GM23338 (cell line): Measurements from ENCODE around the gene FBLN2.

Experiments
- CREB1 ChIP-seq: fragments of 250-450 bp; sonication (Bioruptor Pico); IDR thresholded peaks from 2 replicates; pipeline ENCODE4 v1.5.0; 2020; ENCODE audit warnings: low read depth, mild to moderate bottlenecking, moderate library complexity
- CTCF ChIP-seq, 2 experiments: fragments of 200-600 bp in 1 of 2; sonication (generic) in 1 of 2; conservative IDR thresholded peaks; 2 replicates each; pipeline versions ENCODE4 v1.5.1 to v1.6.1; 2016 to 2017; ENCODE audit warnings: antibody characterized with exemption in 2 of 2, low read depth in 2 of 2, mild to moderate bottlenecking in 2 of 2, moderate library complexity in 1 of 2
- ETS1 ChIP-seq: IDR thresholded peaks from 2 replicates; pipeline ENCODE4 v1.6.1; 2016; ENCODE audit warnings: antibody characterized with exemption
- EZH2 ChIP-seq: fragments of 200-600 bp; sonication (generic); IDR thresholded peaks from one replicate; pipeline ENCODE4 v1.8.0; 2017; ENCODE audit warnings: antibody characterized with exemption, mild to moderate bottlenecking, low read depth; ENCODE audit not compliant: unreplicated experiment
- EZH2phosphoT487 ChIP-seq: fragments of 200-600 bp; sonication (generic); IDR thresholded peaks from one replicate; pipeline ENCODE4 v1.8.1; 2018; ENCODE audit warnings: antibody characterized with exemption; ENCODE audit not compliant: unreplicated experiment
- JUNB ChIP-seq: IDR thresholded peaks from one replicate; pipeline ENCODE4 v1.6.1; 2016; ENCODE audit warnings: antibody characterized with exemption; ENCODE audit not compliant: unreplicated experiment
- NANOG ChIP-seq: IDR thresholded peaks from 2 replicates; pipeline ENCODE4 v1.6.1; 2016; ENCODE audit warnings: antibody characterized with exemption, borderline replicate concordance
- POLR2AphosphoS5 ChIP-seq: IDR thresholded peaks from 2 replicates; pipeline ENCODE4 v1.6.1; 2016; ENCODE audit warnings: antibody characterized with exemption, low read depth
- REST ChIP-seq: IDR thresholded peaks from one replicate; pipeline ENCODE4 v1.6.1; 2018; ENCODE audit warnings: antibody characterized with exemption; ENCODE audit not compliant: unreplicated experiment
- STAT1 ChIP-seq: IDR thresholded peaks from one replicate; pipeline ENCODE4 v1.6.1; 2016; ENCODE audit warnings: antibody characterized with exemption; ENCODE audit not compliant: unreplicated experiment
- ZNF114 ChIP-seq: fragments of 250-450 bp; sonication (Bioruptor Pico); IDR thresholded peaks from 2 replicates; pipeline ENCODE4 v1.5.0; 2020; ENCODE audit warnings: mild to moderate bottlenecking, moderate library complexity
- ZNF331 ChIP-seq: fragments of 250-450 bp; sonication (Bioruptor Pico); IDR thresholded peaks from 2 replicates; pipeline ENCODE4 v1.5.0; 2020; ENCODE audit warnings: low read depth, mild to moderate bottlenecking, moderate library complexity
- ZNF462 ChIP-seq: fragments of 250-450 bp; sonication (Bioruptor Pico); IDR thresholded peaks from 2 replicates; pipeline ENCODE4 v1.5.0; 2020; ENCODE audit warnings: mild to moderate bottlenecking, moderate library complexity

- TF ChIP-seq CTCF (conservative IDR thresholded peaks at IDR 0.05; ENCODE audit: low read depth in 2 of 2) = peak in 1 of 2 experiments; percentile 23; a peak in 1 of 4 replicates
- TF ChIP-seq ETS1 = no peak
- TF ChIP-seq EZH2phosphoT487 = no peak
- no peak for TF ChIP-seq STAT1
- TF ChIP-seq ZNF331 (CRISPR knock-in tag) = no peak
- TF ChIP-seq EZH2 = no peak
- no peak for TF ChIP-seq REST
- TF ChIP-seq POLR2AphosphoS5 = no peak
- TF ChIP-seq NANOG = no peak
- no peak for TF ChIP-seq ZNF114 (CRISPR knock-in tag)
- no peak for TF ChIP-seq JUNB
- TF ChIP-seq CREB1 (CRISPR knock-in tag) = no peak
- TF ChIP-seq ZNF462 (CRISPR knock-in tag) = no peak
Observed at GRCh38 chr3:13570391-13571194, 21.7 kb downstream of the FBLN2 start.
